HepG2 (cell line): ENCODE data around the gene ZFAND6. TPM values are rescaled to one million over a fixed set of nuclear protein-coding genes. Genes with fewer than 3 reads are reported as not detected.

ENCODE experiments used
- ATRX ChIP-seq: sonication (generic); formaldehyde crosslinking; IDR thresholded peaks from 2 replicates; pipeline ENCODE4 v1.4.0; 2020; ENCODE audit warnings: missing genetic modification reagents, borderline replicate concordance
- DR1 ChIP-seq: sonication (generic); formaldehyde crosslinking; IDR thresholded peaks from 2 replicates; pipeline ENCODE4 v1.8.0; 2021; ENCODE audit warnings: mild to moderate bottlenecking, missing genetic modification reagents, inconsistent platforms
- FOXO1 ChIP-seq: sonication (generic); formaldehyde crosslinking; IDR thresholded peaks from 2 replicates; pipeline ENCODE4 v1.4.0; 2020; ENCODE audit warnings: missing genetic modification reagents
- HOXA3 ChIP-seq: sonication (generic); formaldehyde crosslinking; IDR thresholded peaks from 2 replicates; pipeline ENCODE4 v1.5.0; 2020; ENCODE audit warnings: missing genetic modification reagents
- KLF6 ChIP-seq: IDR thresholded peaks from 2 replicates; pipeline ENCODE4 v1.8.0; 2016; ENCODE audit warnings: missing biosample characterization, missing genetic modification reagents
- MEIS1 ChIP-seq: sonication (generic); formaldehyde crosslinking; IDR thresholded peaks from 2 replicates; pipeline ENCODE4 v1.9.0; 2021; ENCODE audit warnings: mild to moderate bottlenecking, missing genetic modification reagents, moderate library complexity, borderline replicate concordance
- NFKB2 ChIP-seq: sonication (generic); formaldehyde crosslinking; IDR thresholded peaks from 2 replicates; pipeline ENCODE4 v1.4.0; 2020; ENCODE audit warnings: missing genetic modification reagents, borderline replicate concordance
- NONO ChIP-seq, 2 experiments: fragments of 450-650 bp in 1 of 2; sonication (generic) in 1 of 2; formaldehyde crosslinking in 1 of 2; IDR thresholded peaks in 1 of 2; conservative IDR thresholded peaks in 1 of 2; 2 replicates each; pipeline versions ENCODE4 v1.6.1 to v1.8.0; 2017 to 2022; ENCODE audit warnings: mild to moderate bottlenecking in 1 of 2, missing genetic modification reagents in 1 of 2, moderate library complexity in 1 of 2
- PAWR ChIP-seq: sonication (generic); formaldehyde crosslinking; IDR thresholded peaks from 2 replicates; pipeline ENCODE4 v1.4.0; 2020; ENCODE audit warnings: missing genetic modification reagents, mild to moderate bottlenecking, borderline replicate concordance
- PLRG1 ChIP-seq: fragments of 450-650 bp; conservative IDR thresholded peaks from 2 replicates; pipeline ENCODE4 v1.6.1; 2016
- POLR2AphosphoS5 ChIP-seq: IDR thresholded peaks from 2 replicates; pipeline ENCODE4 v1.6.1; 2012; ENCODE audit warnings: low read depth, low read length
- SMC3 ChIP-seq: IDR thresholded peaks from 2 replicates; pipeline ENCODE4 v1.6.1; 2011; ENCODE audit warnings: low read length, improper control_type of control experiment
- TBP ChIP-seq: sonication (generic); formaldehyde crosslinking; IDR thresholded peaks from 2 replicates; pipeline ENCODE4 v1.5.0; 2020; ENCODE audit warnings: missing genetic modification reagents
- TFAP4 ChIP-seq: sonication (generic); IDR thresholded peaks from 2 replicates; pipeline ENCODE4 v1.6.1; 2016; ENCODE audit warnings: low read depth, borderline replicate concordance
- ZBTB34 ChIP-seq: sonication (generic); formaldehyde crosslinking; IDR thresholded peaks from 2 replicates; pipeline ENCODE4 v1.8.0; 2022; ENCODE audit warnings: mild to moderate bottlenecking, missing genetic modification reagents
- ZNF17 ChIP-seq: sonication (generic); formaldehyde crosslinking; IDR thresholded peaks from 2 replicates; pipeline ENCODE4 v1.5.0; 2020; ENCODE audit warnings: mild to moderate bottlenecking, missing genetic modification reagents
- ZNF326 ChIP-seq: sonication (generic); formaldehyde crosslinking; IDR thresholded peaks from 2 replicates; pipeline ENCODE4 v1.4.0; 2020; ENCODE audit warnings: missing genetic modification reagents, borderline replicate concordance
- ZNF496 ChIP-seq: sonication (generic); formaldehyde crosslinking; IDR thresholded peaks from 2 replicates; pipeline ENCODE4 v1.8.1; 2023; ENCODE audit warnings: mild to moderate bottlenecking, moderate library complexity, missing genetic modification reagents; ENCODE audit not compliant: insufficient replicate concordance
- ZNF672 ChIP-seq: sonication (generic); formaldehyde crosslinking; IDR thresholded peaks from 2 replicates; pipeline ENCODE4 v1.8.1; 2022; ENCODE audit warnings: missing genetic modification reagents
- ZNF773 ChIP-seq: sonication (generic); formaldehyde crosslinking; IDR thresholded peaks from 2 replicates; pipeline ENCODE4 v1.4.0; 2020; ENCODE audit warnings: missing genetic modification reagents, borderline replicate concordance
- ZNF790 ChIP-seq: sonication (generic); formaldehyde crosslinking; IDR thresholded peaks from 2 replicates; pipeline ENCODE4 v1.8.0; 2022; ENCODE audit warnings: missing genetic modification reagents, mild to moderate bottlenecking, borderline replicate concordance
- ZSCAN22 ChIP-seq: sonication (generic); formaldehyde crosslinking; IDR thresholded peaks from 2 replicates; pipeline ENCODE4 v1.4.0; 2020; ENCODE audit warnings: mild to moderate bottlenecking, missing genetic modification reagents
- polyA plus RNA-seq, 8 experiments: library from polyadenylated mRNA; depleted of rRNA in 3 of 8; stranded (reverse) in 7 of 8; unstranded in 1 of 8; fragments of >200 nt; fragmentation: Illumina TruSeq in 4 of 8; extraction: Trizol in 4 of 8; gene quantifications; 2 replicates each; pipeline versions ENCODE4 v1.2.1 to v1.2.3, GENCODE V29; 2011 to 2016; ENCODE audit warnings: low read depth in 4 of 8, missing spikeins in 1 of 8, mixed read lengths in 1 of 8; ENCODE audit not compliant: insufficient read depth in 1 of 8
- total RNA-seq, 5 experiments: library from RNA; depleted of rRNA; stranded (reverse); fragments of >200 nt; fragmentation: Illumina TruSeq; extraction: Trizol; gene quantifications; 2 replicates each; pipeline ENCODE4 v1.2.3, GENCODE V29; 2016; ENCODE audit warnings: low read depth in 1 of 5
- TF ChIP-seq, protein P1 (sequence below): sonication (generic); formaldehyde crosslinking; IDR thresholded peaks from 2 replicates; pipeline ENCODE4 v1.4.0; 2020; ENCODE audit warnings: missing genetic modification reagents; ENCODE audit errors: not compliant biosample characterization
- TF ChIP-seq, protein P2 (sequence below): sonication (generic); formaldehyde crosslinking; IDR thresholded peaks from 2 replicates; pipeline ENCODE4 v1.4.0; 2020; ENCODE audit warnings: mild to moderate bottlenecking, missing genetic modification reagents, borderline replicate concordance

ZFAND6 gene
- total and polyA plus RNA-seq, 2 of the 13 experiments (the other 11 are each of a cell fraction or from before 2014, with no cell fraction given) = 84.2 to 115 TPM

DNA sequence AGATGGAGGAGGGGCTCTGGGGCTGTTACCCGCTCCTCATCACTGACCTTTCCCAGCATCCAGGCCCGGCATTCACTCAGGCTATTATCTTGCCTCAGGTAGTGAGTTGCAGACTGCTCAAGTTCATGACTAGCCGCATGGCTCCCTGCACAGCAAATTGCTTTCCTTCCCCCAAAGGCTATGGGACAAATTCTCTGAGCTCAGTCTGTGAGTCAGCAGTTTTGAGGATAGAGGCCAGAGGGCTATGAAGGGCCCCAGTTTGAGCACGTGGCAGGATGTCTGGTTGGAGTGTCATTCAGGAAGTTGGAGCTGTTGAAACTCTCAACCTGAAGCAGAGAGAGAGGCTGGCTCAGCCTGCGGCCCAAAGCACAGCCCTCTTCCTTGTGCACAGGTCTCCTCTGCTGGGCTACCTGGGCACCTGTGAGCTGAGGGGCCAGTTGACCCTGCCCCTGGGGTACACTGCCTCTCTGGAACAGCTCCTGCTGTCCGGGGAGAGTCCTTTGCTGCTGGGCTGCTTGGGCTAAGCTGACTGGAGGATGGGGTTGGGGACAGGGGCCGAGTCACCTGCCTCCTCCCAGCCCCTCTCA, 101.2 kb downstream of the ZFAND6 start (continued):
- TF ChIP-seq ZNF17 (CRISPR knock-in tag) (no peak), ZBTB34 (CRISPR knock-in tag) (no peak), PLRG1 (no peak), SMC3 (no peak), NONO (IDR thresholded peaks at IDR 0.05) (no peak), NONO (CRISPR knock-in tag; conservative IDR thresholded peaks at IDR 0.05) (no peak; the same call in 1 of the 2 replicates), ZNF496 (CRISPR knock-in tag) (no peak), POLR2AphosphoS5 (no peak), NFKB2 (no peak), TFAP4 (peak; percentile 40; the same call in 1 of the 2 replicates), PAWR (CRISPR knock-in tag) (no peak), ZNF790 (no peak), HOXA3 (CRISPR knock-in tag) (peak; percentile 69), ZSCAN22 (CRISPR knock-in tag) (no peak; the same call in 1 of the 2 replicates), ZNF326 (CRISPR knock-in tag) (no peak), FOXO1 (no peak), KLF6 (CRISPR knock-in tag) (no peak), ATRX (CRISPR knock-in tag) (no peak), ZNF773 (CRISPR knock-in tag) (no peak), TBP (CRISPR knock-in tag) (no peak), MEIS1 (CRISPR knock-in tag) (no peak), DR1 (CRISPR knock-in tag) (no peak), ZNF672 (CRISPR knock-in tag) (no peak)
- TF ChIP-seq, protein P1, sequence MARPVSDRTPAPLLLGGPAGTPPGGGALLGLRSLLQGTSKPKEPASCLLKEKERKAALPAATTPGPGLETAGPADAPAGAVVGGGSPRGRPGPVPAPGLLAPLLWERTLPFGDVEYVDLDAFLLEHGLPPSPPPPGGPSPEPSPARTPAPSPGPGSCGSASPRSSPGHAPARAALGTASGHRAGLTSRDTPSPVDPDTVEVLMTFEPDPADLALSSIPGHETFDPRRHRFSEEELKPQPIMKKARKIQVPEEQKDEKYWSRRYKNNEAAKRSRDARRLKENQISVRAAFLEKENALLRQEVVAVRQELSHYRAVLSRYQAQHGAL (CRISPR knock-in tag) = no peak
- TF ChIP-seq, protein P2, sequence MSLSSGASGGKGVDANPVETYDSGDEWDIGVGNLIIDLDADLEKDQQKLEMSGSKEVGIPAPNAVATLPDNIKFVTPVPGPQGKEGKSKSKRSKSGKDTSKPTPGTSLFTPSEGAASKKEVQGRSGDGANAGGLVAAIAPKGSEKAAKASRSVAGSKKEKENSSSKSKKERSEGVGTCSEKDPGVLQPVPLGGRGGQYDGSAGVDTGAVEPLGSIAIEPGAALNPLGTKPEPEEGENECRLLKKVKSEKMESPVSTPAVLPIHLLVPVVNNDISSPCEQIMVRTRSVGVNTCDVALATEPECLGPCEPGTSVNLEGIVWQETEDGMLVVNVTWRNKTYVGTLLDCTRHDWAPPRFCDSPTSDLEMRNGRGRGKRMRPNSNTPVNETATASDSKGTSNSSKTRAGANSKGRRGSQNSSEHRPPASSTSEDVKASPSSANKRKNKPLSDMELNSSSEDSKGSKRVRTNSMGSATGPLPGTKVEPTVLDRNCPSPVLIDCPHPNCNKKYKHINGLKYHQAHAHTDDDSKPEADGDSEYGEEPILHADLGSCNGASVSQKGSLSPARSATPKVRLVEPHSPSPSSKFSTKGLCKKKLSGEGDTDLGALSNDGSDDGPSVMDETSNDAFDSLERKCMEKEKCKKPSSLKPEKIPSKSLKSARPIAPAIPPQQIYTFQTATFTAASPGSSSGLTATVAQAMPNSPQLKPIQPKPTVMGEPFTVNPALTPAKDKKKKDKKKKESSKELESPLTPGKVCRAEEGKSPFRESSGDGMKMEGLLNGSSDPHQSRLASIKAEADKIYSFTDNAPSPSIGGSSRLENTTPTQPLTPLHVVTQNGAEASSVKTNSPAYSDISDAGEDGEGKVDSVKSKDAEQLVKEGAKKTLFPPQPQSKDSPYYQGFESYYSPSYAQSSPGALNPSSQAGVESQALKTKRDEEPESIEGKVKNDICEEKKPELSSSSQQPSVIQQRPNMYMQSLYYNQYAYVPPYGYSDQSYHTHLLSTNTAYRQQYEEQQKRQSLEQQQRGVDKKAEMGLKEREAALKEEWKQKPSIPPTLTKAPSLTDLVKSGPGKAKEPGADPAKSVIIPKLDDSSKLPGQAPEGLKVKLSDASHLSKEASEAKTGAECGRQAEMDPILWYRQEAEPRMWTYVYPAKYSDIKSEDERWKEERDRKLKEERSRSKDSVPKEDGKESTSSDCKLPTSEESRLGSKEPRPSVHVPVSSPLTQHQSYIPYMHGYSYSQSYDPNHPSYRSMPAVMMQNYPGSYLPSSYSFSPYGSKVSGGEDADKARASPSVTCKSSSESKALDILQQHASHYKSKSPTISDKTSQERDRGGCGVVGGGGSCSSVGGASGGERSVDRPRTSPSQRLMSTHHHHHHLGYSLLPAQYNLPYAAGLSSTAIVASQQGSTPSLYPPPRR = peak; percentile 62; the same call in 1 of the 2 replicates
